ENCODE data around the gene EEF1B2. TPM values are rescaled to one million over a fixed set of nuclear protein-coding genes. Genes with fewer than 3 reads are reported as not detected.

Gene EEF1B2
- total RNA-seq, 1 donor from 2014 or later, result 453 TPM

GRCh38 chr2:206125901-206126300 is 33.8 kb upstream of the EEF1B2 start:
- DNase-seq (ENCODE audit: low spot score, unreplicated experiment), result no peak
- H3K36me3 Mint-ChIP-seq (ENCODE audit: insufficient read depth), result peaks cover 30% of the 10 kb centered on the region
- H3K27ac Mint-ChIP-seq, result no peak overlapping the region
- TF ChIP-seq, protein P1, sequence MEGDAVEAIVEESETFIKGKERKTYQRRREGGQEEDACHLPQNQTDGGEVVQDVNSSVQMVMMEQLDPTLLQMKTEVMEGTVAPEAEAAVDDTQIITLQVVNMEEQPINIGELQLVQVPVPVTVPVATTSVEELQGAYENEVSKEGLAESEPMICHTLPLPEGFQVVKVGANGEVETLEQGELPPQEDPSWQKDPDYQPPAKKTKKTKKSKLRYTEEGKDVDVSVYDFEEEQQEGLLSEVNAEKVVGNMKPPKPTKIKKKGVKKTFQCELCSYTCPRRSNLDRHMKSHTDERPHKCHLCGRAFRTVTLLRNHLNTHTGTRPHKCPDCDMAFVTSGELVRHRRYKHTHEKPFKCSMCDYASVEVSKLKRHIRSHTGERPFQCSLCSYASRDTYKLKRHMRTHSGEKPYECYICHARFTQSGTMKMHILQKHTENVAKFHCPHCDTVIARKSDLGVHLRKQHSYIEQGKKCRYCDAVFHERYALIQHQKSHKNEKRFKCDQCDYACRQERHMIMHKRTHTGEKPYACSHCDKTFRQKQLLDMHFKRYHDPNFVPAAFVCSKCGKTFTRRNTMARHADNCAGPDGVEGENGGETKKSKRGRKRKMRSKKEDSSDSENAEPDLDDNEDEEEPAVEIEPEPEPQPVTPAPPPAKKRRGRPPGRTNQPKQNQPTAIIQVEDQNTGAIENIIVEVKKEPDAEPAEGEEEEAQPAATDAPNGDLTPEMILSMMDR (IDR thresholded peaks at IDR 0.05; ENCODE audit: unreplicated experiment), result no peak
- H3K4me1 Mint-ChIP-seq (ENCODE audit: low read depth), result no peaks in the 10 kb centered on the region
- no peak overlapping the region for H3K4me3 Mint-ChIP-seq (ENCODE audit: low read depth)
- peaks cover 3% of the 10 kb centered on the region for H3K9me3 Mint-ChIP-seq (ENCODE audit: low read depth)
- no peaks in the 10 kb centered on the region for H3K27me3 Mint-ChIP-seq

DNA sequence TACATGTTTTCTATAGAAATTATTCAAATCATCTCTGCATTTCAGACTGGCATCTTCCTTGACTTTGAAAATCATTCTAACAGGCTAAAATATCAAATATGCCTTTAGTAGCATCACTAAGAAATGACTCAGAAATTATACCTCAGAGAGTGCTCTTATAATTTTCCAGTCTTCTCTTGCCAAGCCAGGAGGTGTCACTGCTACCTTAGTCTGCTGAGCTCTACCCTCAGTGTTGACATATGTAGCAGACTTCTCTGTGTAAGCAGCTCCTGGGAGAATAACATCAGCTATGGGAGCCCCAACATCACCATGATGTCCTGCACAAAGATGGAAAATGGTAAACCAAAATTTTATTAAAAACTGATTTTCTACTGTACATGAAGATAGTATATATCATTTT is 32.0 kb upstream of the EEF1B2 start:
- peak overlapping the region; percentile 69 for H3K27ac Mint-ChIP-seq
- no peak for DNase-seq (ENCODE audit: low spot score, unreplicated experiment)
- TF ChIP-seq, protein P1 (IDR thresholded peaks at IDR 0.05; ENCODE audit: unreplicated experiment), result no peak
- peaks cover 22% of the 10 kb centered on the region for H3K36me3 Mint-ChIP-seq (ENCODE audit: insufficient read depth)
- no peaks in the 10 kb centered on the region for H3K27me3 Mint-ChIP-seq
- no peaks in the 10 kb centered on the region for H3K9me3 Mint-ChIP-seq (ENCODE audit: low read depth)
- H3K4me1 Mint-ChIP-seq (ENCODE audit: low read depth), result no peaks in the 10 kb centered on the region
- H3K4me3 Mint-ChIP-seq (ENCODE audit: low read depth), result no peak overlapping the region

GRCh38 chr2:206143451-206143850 is 16.2 kb upstream of the EEF1B2 start:
- no peaks in the 10 kb centered on the region for H3K9me3 Mint-ChIP-seq (ENCODE audit: low read depth)
- no peaks in the 10 kb centered on the region for H3K27me3 Mint-ChIP-seq
- H3K4me3 Mint-ChIP-seq (ENCODE audit: low read depth), result no peak overlapping the region
- no peak for DNase-seq (ENCODE audit: low spot score, unreplicated experiment)
- H3K4me1 Mint-ChIP-seq (ENCODE audit: low read depth), result no peaks in the 10 kb centered on the region
- TF ChIP-seq, protein P1 (IDR thresholded peaks at IDR 0.05; ENCODE audit: unreplicated experiment), result no peak
- H3K27ac Mint-ChIP-seq, result no peak overlapping the region
- H3K36me3 Mint-ChIP-seq (ENCODE audit: insufficient read depth), result peaks cover 26% of the 10 kb centered on the region

DNA sequence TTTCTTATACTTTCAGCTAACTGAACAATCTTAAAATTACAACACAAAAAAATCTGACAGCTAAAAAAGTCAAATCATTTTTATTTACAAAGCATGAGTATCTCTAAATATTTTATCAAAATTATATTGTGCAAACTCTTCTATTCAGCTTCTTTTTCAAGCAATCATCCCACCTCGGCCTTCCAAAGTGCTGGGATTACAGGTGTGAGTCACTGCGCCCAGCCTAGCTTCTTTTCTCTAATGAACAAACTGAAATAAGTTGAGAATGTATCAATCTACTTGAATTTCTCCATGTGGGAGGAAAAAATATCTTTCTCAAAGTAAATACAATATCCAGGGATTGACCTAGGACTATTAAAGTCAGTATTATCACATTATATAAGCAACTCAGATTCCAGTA is 15.3 kb upstream of the EEF1B2 start:
- no peaks in the 10 kb centered on the region for H3K4me1 Mint-ChIP-seq (ENCODE audit: low read depth)

GRCh38 chr2:206145665-206146064 is 14.0 kb upstream of the EEF1B2 start:
- Mint-ChIP-seq H3K27ac (peak overlapping the region; percentile 22), H3K4me1 (ENCODE audit: low read depth) (no peaks in the 10 kb centered on the region), H3K36me3 (ENCODE audit: insufficient read depth) (peaks cover 26% of the 10 kb centered on the region), H3K4me3 (ENCODE audit: low read depth) (no peak overlapping the region), H3K9me3 (ENCODE audit: low read depth) (no peaks in the 10 kb centered on the region), H3K27me3 (no peaks in the 10 kb centered on the region)
- no peak for DNase-seq (ENCODE audit: low spot score, unreplicated experiment)
- TF ChIP-seq, protein P1 (IDR thresholded peaks at IDR 0.05; ENCODE audit: unreplicated experiment), result no peak

More for the DNA sequence above, 15.3 kb upstream of the EEF1B2 start:
- Mint-ChIP-seq H3K27me3 (no peaks in the 10 kb centered on the region), H3K9me3 (ENCODE audit: low read depth) (no peaks in the 10 kb centered on the region), H3K27ac (no peak overlapping the region), H3K4me3 (ENCODE audit: low read depth) (no peak overlapping the region), H3K36me3 (ENCODE audit: insufficient read depth) (peaks cover 26% of the 10 kb centered on the region)
- no peak for DNase-seq (ENCODE audit: low spot score, unreplicated experiment)
- TF ChIP-seq, protein P1 (IDR thresholded peaks at IDR 0.05; ENCODE audit: unreplicated experiment), result no peak
